A549 treated with RU486 at 1 μM for 4 hours (cell line): Measurements from ENCODE around the gene NECTIN3. TPM values are rescaled to one million over a fixed set of nuclear protein-coding genes. Genes with fewer than 3 reads are reported as not detected.

Source experiments
- total RNA-seq: library from RNA; stranded (reverse); fragments of 200-300 nt; extraction: Qiagen RNA extraction; gene quantifications from 5 replicates; pipeline ENCODE4 v1.2.3, GENCODE V29; 2022; ENCODE audit warnings: low read depth

Gene NECTIN3
- 12.7 to 28.2 TPM (median 26.6 TPM) in 5 replicates for total RNA-seq

GRCh38 chr3:111071257-111072030 lies at the start of gene NECTIN3:
TSS of gene NECTIN3 (plus strand) at chr3:111071816. CDS start at chr3:111072018, 202 bp downstream.

